Smooth muscle cell (in vitro differentiated cells): ENCODE results near the gene SGCA. TPM values are rescaled to one million over a fixed set of nuclear protein-coding genes. Genes with fewer than 3 reads are reported as not detected.

ENCODE experiments used
- DNase-seq: peaks from one replicate; lab custom pipeline; 2025; ENCODE audit not compliant: unreplicated experiment; lab: John Stamatoyannopoulos, UW
- H2AFZ ChIP-seq: fragments of 200-600 bp; sonication (generic); 2 replicates; pipeline ENCODE4 v1.6.0; 2016; ENCODE audit warnings: antibody characterized with exemption, low read depth, mild to moderate bottlenecking
- H3F3A ChIP-seq: fragments of 200-600 bp; sonication (generic); 2 replicates; pipeline ENCODE4 v1.6.0; 2017; ENCODE audit warnings: antibody characterized with exemption, low read depth
- H3K27ac ChIP-seq: fragments of 200-600 bp; sonication (generic); 2 replicates; pipeline ENCODE4 v1.5.1; 2016; ENCODE audit warnings: low read depth, mild to moderate bottlenecking
- H3K27me3 ChIP-seq: fragments of 200-600 bp; sonication (generic); 2 replicates; pipeline ENCODE4 v1.6.1; 2016; ENCODE audit warnings: low read depth, mild to moderate bottlenecking
- H3K36me3 ChIP-seq: fragments of 200-600 bp; sonication (generic); 2 replicates; pipeline ENCODE4 v1.5.1; 2016; ENCODE audit warnings: low read depth
- H3K4me1 ChIP-seq: fragments of 200-600 bp; sonication (generic); 2 replicates; pipeline ENCODE4 v1.5.1; 2016; ENCODE audit warnings: low read depth
- H3K4me2 ChIP-seq: fragments of 200-600 bp; sonication (generic); 2 replicates; pipeline ENCODE4 v1.6.0; 2016; ENCODE audit warnings: mild to moderate bottlenecking
- H3K4me3 ChIP-seq: fragments of 200-600 bp; sonication (generic); 2 replicates; pipeline ENCODE4 v1.5.1; 2016; ENCODE audit warnings: mild to moderate bottlenecking
- H3K79me2 ChIP-seq: fragments of 200-600 bp; sonication (generic); 2 replicates; pipeline ENCODE4 v1.6.0; 2016; ENCODE audit warnings: low read depth, mild to moderate bottlenecking
- H3K9ac ChIP-seq: fragments of 200-600 bp; sonication (generic); 2 replicates; pipeline ENCODE4 v1.6.0; 2016; ENCODE audit warnings: low read depth
- H3K9me3 ChIP-seq: fragments of 200-600 bp; sonication (generic); replicated peaks from 2 replicates; pipeline ENCODE4 v1.5.1; 2016; ENCODE audit warnings: low read depth
- H4K20me1 ChIP-seq: fragments of 200-600 bp; sonication (generic); 2 replicates; pipeline ENCODE4 v1.6.0; 2016; ENCODE audit warnings: low read depth
- CTCF ChIP-seq: fragments of 200-600 bp; sonication (generic); IDR thresholded peaks from 2 replicates; pipeline ENCODE4 v1.5.1; 2017; ENCODE audit warnings: borderline replicate concordance, mild to moderate bottlenecking, antibody characterized with exemption; ENCODE audit not compliant: insufficient read depth, poor library complexity, severe bottlenecking
- WGBS: methylation state at CpG from one replicate; pipeline ENCODE4 v1.1.7; 2016; ENCODE audit warnings: low lambda C conversion rate; 5-methylcytosine and 5-hydroxymethylcytosine counted together
- polyA plus RNA-seq: library from polyadenylated mRNA; unstranded; fragments of >200 nt; fragmentation: Nextera tagmentation; extraction: Ambion mirVana; gene quantifications from 2 replicates; pipeline ENCODE4 v1.2.1, GENCODE V29; 2016
- total RNA-seq: library from RNA; depleted of rRNA; stranded (reverse); fragments of >200 nt; gene quantifications from 2 replicates; pipeline ENCODE4 v1.2.3, GENCODE V29; 2014

SGCA gene
- total and polyA plus RNA-seq, 2 experiments from 2014 or later, result 2.1 TPM; not detected in 1

- Histone ChIP-seq H3K79me2 (no peaks in the 10 kb centered on the region), H3K9me3 (no peaks in the 10 kb centered on the region), H3K36me3 (no peaks in the 10 kb centered on the region), H2AFZ (no peak overlapping the region), H3K4me3 (no peak overlapping the region), H3K27ac (peak overlapping the region; percentile 84), H3K4me2 (no peak overlapping the region), H3K9ac (no peak overlapping the region), H3K27me3 (no peaks in the 10 kb centered on the region), H3F3A (peaks cover 54% of the 10 kb centered on the region), H3K4me1 (peaks cover 8% of the 10 kb centered on the region), H4K20me1 (peaks cover 83% of the 10 kb centered on the region)
- WGBS, result 51% methylated on average over 8 of the region's 8 CpGs
- TF ChIP-seq CTCF, result peak; percentile 30
- DNase-seq, result no peak
These were observed 18.3 kb downstream of the SGCA start for GRCh38 chr17:50184064-50184463.

GRCh38 chr17:50184611-50185398 lies 19.0 kb downstream of the SGCA start:
- no peaks in the 10 kb centered on the region for H3K27me3 ChIP-seq
- H3K4me2 ChIP-seq, result no peak overlapping the region
- no peaks in the 10 kb centered on the region for H3K79me2 ChIP-seq
- H3K36me3 ChIP-seq, result no peaks in the 10 kb centered on the region
- WGBS, result 56% methylated on average over 19 of the region's 19 CpGs
- no peaks in the 10 kb centered on the region for H3K9me3 ChIP-seq
- H2AFZ ChIP-seq, result no peak overlapping the region
- no peak overlapping the region for H3K4me3 ChIP-seq
- no peak overlapping the region for H3K9ac ChIP-seq
- no peak for DNase-seq
- H3K27ac ChIP-seq, result peak overlapping the region; percentile 84
- peaks cover 89% of the 10 kb centered on the region for H4K20me1 ChIP-seq
- TF ChIP-seq CTCF, result no peak
- peaks cover 8% of the 10 kb centered on the region for H3K4me1 ChIP-seq
- H3F3A ChIP-seq, result peaks cover 58% of the 10 kb centered on the region

GRCh38 chr17:50185631-50186471 lies 20.0 kb downstream of the SGCA start:
- Histone ChIP-seq H3K27ac (peak overlapping the region; percentile 99), H3K4me3 (no peak overlapping the region), H3K36me3 (no peaks in the 10 kb centered on the region)

More at GRCh38 chr17:50185631-50186471, 20.0 kb downstream of the SGCA start:
- Histone ChIP-seq H4K20me1 (peaks cover 100% of the 10 kb centered on the region), H3F3A (peaks cover 68% of the 10 kb centered on the region), H3K9ac (no peak overlapping the region), H3K4me1 (peaks cover 8% of the 10 kb centered on the region), H3K9me3 (no peaks in the 10 kb centered on the region), H2AFZ (no peak overlapping the region), H3K79me2 (no peaks in the 10 kb centered on the region), H3K27me3 (no peaks in the 10 kb centered on the region), H3K4me2 (no peak overlapping the region)
- WGBS, result 80% methylated on average over 27 of the region's 31 CpGs
- no peak for DNase-seq
- TF ChIP-seq CTCF, result no peak
